K562 (cell line): Measurements from ENCODE around the gene NOL4L. TPM values are rescaled to one million over a fixed set of nuclear protein-coding genes. Genes with fewer than 3 reads are reported as not detected.

Experiments
- BHLHE40 ChIP-seq: IDR thresholded peaks from 2 replicates; pipeline ENCODE4 v1.6.1; 2011; ENCODE audit warnings: low read length, improper control_type of control experiment
- DMBX1 ChIP-seq: fragments of 250-450 bp; sonication (Bioruptor Pico); IDR thresholded peaks from 2 replicates; pipeline ENCODE4 v1.8.0; 2022; ENCODE audit warnings: inconsistent platforms, mild to moderate bottlenecking, moderate library complexity, borderline replicate concordance
- NFE2L1 ChIP-seq: fragments of 450-650 bp; IDR thresholded peaks from 2 replicates; pipeline ENCODE4 v1.6.1; 2016; ENCODE audit warnings: missing genetic modification characterization, low read depth, mild to moderate bottlenecking, missing compliant biosample characterization, moderate library complexity, borderline replicate concordance
- PCBP1 ChIP-seq: fragments of 200-400 bp; formaldehyde crosslinking; IDR thresholded peaks from 2 replicates; pipeline ENCODE4 v1.6.1; 2018; ENCODE audit warnings: mild to moderate bottlenecking, low read depth, low read length; ENCODE audit not compliant: poor library complexity, severe bottlenecking
- RBM14 ChIP-seq: fragments of 200-400 bp; formaldehyde crosslinking; IDR thresholded peaks from 2 replicates; pipeline ENCODE4 v1.6.1; 2018; ENCODE audit warnings: low read depth, mild to moderate bottlenecking, low read length, moderate library complexity, borderline replicate concordance; ENCODE audit not compliant: insufficient read depth
- RBM15 ChIP-seq: fragments of 200-400 bp; formaldehyde crosslinking; IDR thresholded peaks from 2 replicates; pipeline ENCODE4 v1.6.1; 2018; ENCODE audit warnings: mild to moderate bottlenecking, low read length, moderate library complexity; ENCODE audit not compliant: insufficient read depth
- RBM22 ChIP-seq: fragments of 200-400 bp; formaldehyde crosslinking; IDR thresholded peaks from 2 replicates; pipeline ENCODE4 v1.6.1; 2018; ENCODE audit warnings: low read length, low read depth; ENCODE audit not compliant: poor library complexity, severe bottlenecking
- REST ChIP-seq, 2 experiments: fragments of 450-650 bp; formaldehyde crosslinking in 1 of 2; IDR thresholded peaks; 2 replicates each; pipeline versions ENCODE4 v1.4.0 to v1.6.1; 2014 to 2020; ENCODE audit warnings: mild to moderate bottlenecking in 2 of 2, borderline replicate concordance in 1 of 2, low read depth in 1 of 2
- ZNF639 ChIP-seq, 2 experiments: fragments of 200-800 bp in 1 of 2; sonication (Bioruptor generic) in 1 of 2; sonication (generic) in 1 of 2; formaldehyde crosslinking in 1 of 2; IDR thresholded peaks in 1 of 2; conservative IDR thresholded peaks in 1 of 2; 2 replicates each; pipeline versions ENCODE4 v1.5.0 to v1.6.1; 2016 to 2020; ENCODE audit warnings: missing compliant biosample characterization in 1 of 2, missing genetic modification characterization in 1 of 2, missing genetic modification reagents in 1 of 2
- polyA plus RNA-seq, 8 experiments: library from polyadenylated mRNA; depleted of rRNA in 4 of 8; stranded (reverse) in 5 of 8; unstranded in 3 of 8; fragments of >200 nt; fragmentation: Nextera tagmentation in 2 of 8; fragmentation: Illumina TruSeq in 1 of 8; extraction: Ambion mirVana in 2 of 8; extraction: Trizol in 1 of 8; gene quantifications; 2 replicates each; pipeline versions ENCODE4 v1.2.1 to v1.2.3, GENCODE V29; 2011 to 2014; ENCODE audit warnings: inconsistent platforms in 1 of 8, missing spikeins in 1 of 8
- total RNA-seq, 7 experiments: library from RNA; depleted of rRNA in 6 of 7; stranded (reverse); fragments of >200 nt in 6 of 7; fragmentation: Illumina TruSeq in 2 of 7; extraction: Trizol in 2 of 7; gene quantifications; 2 replicates each; pipeline versions ENCODE4 v1.2.1 to v1.2.3, GENCODE V29; 2011 to 2021; ENCODE audit warnings: low replicate concordance in 1 of 7
- TF ChIP-seq, protein P1 (sequence below): sonication (generic); formaldehyde crosslinking; IDR thresholded peaks from 2 replicates; pipeline ENCODE4 v1.8.1; 2023; ENCODE audit warnings: mild to moderate bottlenecking, missing genetic modification reagents

Gene NOL4L
- total and polyA plus RNA-seq, 9 of the 15 experiments (the other 6 are each of a cell fraction or from before 2014, with no cell fraction given) = 5.1 to 36.2 (median 13.6) TPM

DNA sequence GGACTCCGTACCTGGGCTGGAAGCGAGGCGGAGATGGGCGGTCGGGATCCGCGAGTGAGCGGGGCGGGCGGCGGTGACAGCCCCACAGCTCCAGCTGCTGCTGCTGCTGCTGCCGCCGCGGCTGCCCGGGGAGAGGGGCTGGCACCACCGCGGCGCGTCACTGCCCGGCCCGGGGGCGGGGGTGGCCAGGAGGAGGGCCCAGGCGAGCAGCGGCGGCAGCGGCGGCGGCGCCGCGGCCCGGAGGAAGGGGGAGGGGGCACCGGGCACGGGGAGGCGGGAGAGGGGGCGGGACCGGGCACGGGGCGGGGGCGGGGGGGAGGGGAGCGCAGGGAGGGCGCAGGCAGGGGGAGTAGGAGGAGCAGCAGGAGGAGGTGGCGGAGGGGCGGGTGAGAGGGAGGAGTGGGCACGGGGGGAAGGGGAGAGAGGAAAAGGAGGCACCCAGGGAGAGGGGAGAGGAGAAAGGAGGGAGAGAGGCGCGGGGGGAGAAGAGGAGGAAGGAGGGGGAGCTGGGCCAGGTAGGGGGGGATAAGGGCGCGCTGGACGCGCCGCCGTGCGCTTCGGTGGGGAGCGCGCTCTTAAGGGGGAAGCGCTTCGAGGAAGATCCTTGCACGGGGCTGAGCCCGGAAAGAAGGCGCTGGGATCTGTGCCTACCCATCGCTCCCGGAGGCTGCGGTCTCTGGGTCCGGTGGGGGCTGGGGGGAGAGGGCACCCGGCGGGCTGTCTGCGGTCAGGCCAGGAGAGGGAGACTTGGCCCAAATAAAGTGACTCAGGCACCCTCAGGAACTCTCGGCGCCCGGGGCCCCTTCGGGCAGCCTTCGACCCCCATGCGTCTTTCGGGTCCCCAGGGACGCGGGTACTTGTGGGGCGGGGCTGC lies 101.5 kb downstream of the NOL4L start (continued):
- TF ChIP-seq ZNF639 (CRISPR knock-in tag; conservative IDR thresholded peaks at IDR 0.05 in 1 of 2, IDR thresholded peaks at IDR 0.05 in 1 of 2) = no peak
- TF ChIP-seq BHLHE40 = no peak
- TF ChIP-seq NFE2L1 (tag) = no peak
- TF ChIP-seq RBM15 = no peak
- TF ChIP-seq REST (IDR thresholded peaks at IDR 0.05; ENCODE audit: borderline replicate concordance) = no peak
- no peak for TF ChIP-seq REST (CRISPR knock-in tag; IDR thresholded peaks at IDR 0.05; ENCODE audit: low read depth)
- TF ChIP-seq, protein P1, sequence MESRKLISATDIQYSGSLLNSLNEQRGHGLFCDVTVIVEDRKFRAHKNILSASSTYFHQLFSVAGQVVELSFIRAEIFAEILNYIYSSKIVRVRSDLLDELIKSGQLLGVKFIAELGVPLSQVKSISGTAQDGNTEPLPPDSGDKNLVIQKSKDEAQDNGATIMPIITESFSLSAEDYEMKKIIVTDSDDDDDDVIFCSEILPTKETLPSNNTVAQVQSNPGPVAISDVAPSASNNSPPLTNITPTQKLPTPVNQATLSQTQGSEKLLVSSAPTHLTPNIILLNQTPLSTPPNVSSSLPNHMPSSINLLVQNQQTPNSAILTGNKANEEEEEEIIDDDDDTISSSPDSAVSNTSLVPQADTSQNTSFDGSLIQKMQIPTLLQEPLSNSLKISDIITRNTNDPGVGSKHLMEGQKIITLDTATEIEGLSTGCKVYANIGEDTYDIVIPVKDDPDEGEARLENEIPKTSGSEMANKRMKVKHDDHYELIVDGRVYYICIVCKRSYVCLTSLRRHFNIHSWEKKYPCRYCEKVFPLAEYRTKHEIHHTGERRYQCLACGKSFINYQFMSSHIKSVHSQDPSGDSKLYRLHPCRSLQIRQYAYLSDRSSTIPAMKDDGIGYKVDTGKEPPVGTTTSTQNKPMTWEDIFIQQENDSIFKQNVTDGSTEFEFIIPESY (CRISPR knock-in tag) = peak; percentile 49
- TF ChIP-seq PCBP1 = peak; percentile 37
- TF ChIP-seq DMBX1 (CRISPR knock-in tag) = no peak
- TF ChIP-seq RBM22 = peak; percentile 22
- TF ChIP-seq RBM14 = no peak
